ENCODE data around the gene ETV3. TPM values are rescaled to one million over a fixed set of nuclear protein-coding genes. Genes with fewer than 3 reads are reported as not detected.
A peak's percentile ranks its signal among the peaks of the same experiment; 100 is the strongest.

ETV3 gene
- total and polyA plus RNA-seq, 2 of the 4 experiments (the other 2 are of a cell fraction): 6.4 to 14.7 TPM

DNA sequence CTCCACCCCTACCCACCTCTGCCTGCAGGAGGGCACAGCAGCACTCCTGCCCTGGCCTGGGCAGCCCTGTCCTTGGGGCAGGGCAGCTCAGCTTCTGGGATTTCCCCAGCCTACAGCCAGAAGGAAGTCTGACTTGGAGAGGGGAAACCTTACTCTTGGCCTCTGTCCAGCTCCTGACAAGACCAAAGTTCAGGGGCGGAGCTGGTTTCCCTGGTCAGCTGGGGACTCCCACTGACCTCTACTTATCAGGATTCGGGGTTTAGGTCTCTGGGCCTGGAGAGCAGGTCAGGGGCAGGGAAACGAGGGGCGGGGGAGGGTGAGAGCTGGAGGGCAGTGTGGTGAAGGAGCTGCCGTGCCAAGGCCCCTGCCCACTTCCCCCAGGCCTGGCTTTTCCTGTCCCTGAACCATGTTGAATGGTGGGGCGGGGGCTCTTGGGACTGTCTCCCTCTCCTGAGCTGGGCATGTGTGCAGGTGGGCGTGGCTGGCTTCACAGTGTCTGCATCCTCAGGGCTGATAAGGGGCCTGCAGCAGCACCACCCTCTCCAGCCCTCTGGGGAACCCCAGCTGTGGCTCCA lies 16.8 kb upstream of the ETV3 start:
- no peak overlapping the region for H2BK15ac ChIP-seq (ENCODE audit: low read depth, low read length)
- intact Hi-C loops (cut with micrococcal nuclease): no loop called here
- in situ Hi-C loops (cut with MboI; ENCODE audit: low sequenced_read_pairs): loop anchor here (5.0 kb wide), 1 partner anchor 63 kb away; no protein-coding TSS in a partner anchor
- no peak overlapping the region for H4K5ac ChIP-seq (ENCODE audit: low read depth, low read length)
- H3K27me3 ChIP-seq (ENCODE audit: control insufficient read depth, insufficient read depth, low read length): no peaks in the 10 kb centered on the region; the same call in 1 of the 2 replicates
- no peak overlapping the region for H3K4me2 ChIP-seq (ENCODE audit: low read depth, low read length)
- no peak overlapping the region for H2BK120ac ChIP-seq (ENCODE audit: low read depth, low read length)
- no peak overlapping the region for H3K4me3 ChIP-seq (ENCODE audit: insufficient read depth, low read depth, low read length)
- 100% methylated on average over 1 of the region's 7 CpGs; no CpG with 5 or more reads in 1 of the 2 experiments for WGBS, 2 experiments (ENCODE audit: extremely low coverage in 2 of 2, insufficient read length in 1 of 2)
- H3K9me1 ChIP-seq (ENCODE audit: insufficient read depth, low read length): 0 out of 2 replicates have a peak, but pooled peaks cover 3% of the 10 kb centered on the region
- H3K4ac ChIP-seq (ENCODE audit: low read depth, low read length): no peak overlapping the region
- no peaks in the 10 kb centered on the region for H3K36me3 ChIP-seq (ENCODE audit: control insufficient read depth, insufficient read depth, low read length)
- no peak overlapping the region for H2AK5ac ChIP-seq (ENCODE audit: low read depth, low read length)
- dilution Hi-C loops (cut with HindIII; ENCODE audit: low sequenced_read_pairs, unreplicated experiment): no loop called here
- no peak overlapping the region for H3K56ac ChIP-seq (ENCODE audit: extremely low read depth, insufficient read depth, low read length)
- no peak overlapping the region for H3K9ac ChIP-seq (ENCODE audit: low read depth, low read length)
- TF ChIP-seq RAD21 (IDR thresholded peaks at IDR 0.05; ENCODE audit: low read length): no peak
- no peak for TF ChIP-seq FOS (IDR thresholded peaks at IDR 0.05; ENCODE audit: low read depth, low read length)
- TF ChIP-seq POLR2A (IDR thresholded peaks at IDR 0.05; ENCODE audit: low read depth, low read length): no peak
- TF ChIP-seq BHLHE40 (IDR thresholded peaks at IDR 0.05; ENCODE audit: low read depth, low read length): no peak
- TF ChIP-seq MAZ (IDR thresholded peaks at IDR 0.05; ENCODE audit: borderline replicate concordance, low read depth, low read length): no peak
- no peak for TF ChIP-seq MAFK (IDR thresholded peaks at IDR 0.05; ENCODE audit: low read depth, low read length)
- TF ChIP-seq RCOR1 (IDR thresholded peaks at IDR 0.05; ENCODE audit: insufficient replicate concordance, low read length): no peak
- TF ChIP-seq RFX5 (IDR thresholded peaks at IDR 0.05; ENCODE audit: low read depth, low read length): no peak
- TF ChIP-seq CTCF (conservative IDR thresholded peaks at IDR 0.05; ENCODE audit: low read depth, low read length): no peak
- no peak for TF ChIP-seq SMC3 (IDR thresholded peaks at IDR 0.05; ENCODE audit: low read depth, low read length)
- TF ChIP-seq NFE2L2 (IDR thresholded peaks at IDR 0.05; ENCODE audit: low read depth, low read length): no peak
- no peak for TF ChIP-seq MXI1 (IDR thresholded peaks at IDR 0.05; ENCODE audit: borderline replicate concordance, low read depth, low read length)
- TF ChIP-seq, protein P1, sequence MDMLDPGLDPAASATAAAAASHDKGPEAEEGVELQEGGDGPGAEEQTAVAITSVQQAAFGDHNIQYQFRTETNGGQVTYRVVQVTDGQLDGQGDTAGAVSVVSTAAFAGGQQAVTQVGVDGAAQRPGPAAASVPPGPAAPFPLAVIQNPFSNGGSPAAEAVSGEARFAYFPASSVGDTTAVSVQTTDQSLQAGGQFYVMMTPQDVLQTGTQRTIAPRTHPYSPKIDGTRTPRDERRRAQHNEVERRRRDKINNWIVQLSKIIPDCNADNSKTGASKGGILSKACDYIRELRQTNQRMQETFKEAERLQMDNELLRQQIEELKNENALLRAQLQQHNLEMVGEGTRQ (IDR thresholded peaks at IDR 0.05; ENCODE audit: low read depth, low read length): no peak
- no peak for TF ChIP-seq CHD1 (IDR thresholded peaks at IDR 0.05; ENCODE audit: low read depth, low read length)
- TF ChIP-seq CEBPB (IDR thresholded peaks at IDR 0.05; ENCODE audit: low read depth, low read length): no peak
- TF ChIP-seq, protein P2, sequence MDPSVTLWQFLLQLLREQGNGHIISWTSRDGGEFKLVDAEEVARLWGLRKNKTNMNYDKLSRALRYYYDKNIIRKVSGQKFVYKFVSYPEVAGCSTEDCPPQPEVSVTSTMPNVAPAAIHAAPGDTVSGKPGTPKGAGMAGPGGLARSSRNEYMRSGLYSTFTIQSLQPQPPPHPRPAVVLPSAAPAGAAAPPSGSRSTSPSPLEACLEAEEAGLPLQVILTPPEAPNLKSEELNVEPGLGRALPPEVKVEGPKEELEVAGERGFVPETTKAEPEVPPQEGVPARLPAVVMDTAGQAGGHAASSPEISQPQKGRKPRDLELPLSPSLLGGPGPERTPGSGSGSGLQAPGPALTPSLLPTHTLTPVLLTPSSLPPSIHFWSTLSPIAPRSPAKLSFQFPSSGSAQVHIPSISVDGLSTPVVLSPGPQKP (IDR thresholded peaks at IDR 0.05; ENCODE audit: borderline replicate concordance, low read depth, low read length): no peak
- ATAC-seq (ENCODE audit: low read depth) (no peak), DNase-seq (peak; percentile 52)
- H3K23ac ChIP-seq (ENCODE audit: low read depth, low read length): no peak overlapping the region
- no peaks in the 10 kb centered on the region for H3K79me1 ChIP-seq (ENCODE audit: low read depth in 1 of 2, low read length in 2 of 2)
- no peak overlapping the region for H3K18ac ChIP-seq (ENCODE audit: low read depth, low read length)
- H4K91ac ChIP-seq (ENCODE audit: insufficient read depth, low read depth, low read length): no peak overlapping the region
- H3K9me3 ChIP-seq (ENCODE audit: control insufficient read depth, insufficient read depth, low read length): no peaks in the 10 kb centered on the region
- peak overlapping the region; percentile 62 for H2AK9ac ChIP-seq (replicated peaks; ENCODE audit: low read depth, low read length, poor library complexity)
- no peak overlapping the region for H4K8ac ChIP-seq (ENCODE audit: low read depth in 2 of 2, low read length in 2 of 2)
- H4K20me1 ChIP-seq (ENCODE audit: insufficient read depth, low read length): no peaks in the 10 kb centered on the region
- peak overlapping the region; percentile 70 for H2AFZ ChIP-seq (replicated peaks; ENCODE audit: low read length, poor library complexity)
- H2BK20ac ChIP-seq (ENCODE audit: low read depth, low read length): no peak overlapping the region
- POLR2A ChIA-PET (ENCODE audit: unreplicated experiment): no interaction called here
- H3K4me1 ChIP-seq (ENCODE audit: control insufficient read depth, insufficient read depth, low read length): peaks cover 10% of the 10 kb centered on the region
- no peak overlapping the region for H3K27ac ChIP-seq (ENCODE audit: insufficient read depth, low read length)
- CTCF ChIA-PET: interaction anchor here (0.7 to 4.9 kb wide), 5 partner anchors 13 to 69 kb away, joined by 3 to 88 read pairs (median 3); no protein-coding TSS in a partner anchor
- H2BK5ac ChIP-seq (ENCODE audit: low read depth, low read length, poor library complexity, severe bottlenecking): no peak overlapping the region
- no TSS peak for BruUV-seq (replicated peaks)
- no peak overlapping the region for H3K14ac ChIP-seq (replicated peaks; ENCODE audit: low read depth, low read length)
